Mesenchymal stem cell (in vitro differentiated cells and primary cell): ENCODE results near the gene C16orf96.

Source experiments
- DNase-seq: peaks from one replicate; pipeline ENCODE4 v3.0.0-alpha.2; 2013
- H2AFZ ChIP-seq: one replicate; pipeline ENCODE4 v1.6.1; 2013; ENCODE audit warnings: low read depth, mild to moderate bottlenecking, control low read depth, inconsistent platforms, low read length, moderate library complexity
- H2AK5ac ChIP-seq: 2 replicates; pipeline ENCODE4 v1.6.1; 2013; ENCODE audit warnings: low read length, moderate library complexity, mild to moderate bottlenecking, inconsistent platforms; ENCODE audit not compliant: severe bottlenecking
- H2BK120ac ChIP-seq: one replicate; pipeline ENCODE4 v1.6.1; 2013; ENCODE audit warnings: low read depth, mild to moderate bottlenecking, inconsistent platforms, low read length, moderate library complexity
- H2BK12ac ChIP-seq, 2 experiments: one replicate each; pipeline ENCODE4 v1.6.1; 2013; ENCODE audit warnings: inconsistent platforms in 2 of 2, low read length in 2 of 2, mild to moderate bottlenecking in 2 of 2, moderate library complexity in 2 of 2, control low read depth in 1 of 2
- H2BK15ac ChIP-seq: one replicate; pipeline ENCODE4 v1.6.1; 2013; ENCODE audit warnings: mild to moderate bottlenecking, low read depth, inconsistent platforms; ENCODE audit not compliant: poor library complexity, severe bottlenecking
- H2BK5ac ChIP-seq: 2 replicates; pipeline ENCODE4 v1.6.1; 2013; ENCODE audit warnings: low read depth, mild to moderate bottlenecking, low read length, control low read depth, inconsistent platforms; ENCODE audit not compliant: poor library complexity, severe bottlenecking
- H3K14ac ChIP-seq, 2 experiments: one replicate each; pipeline ENCODE4 v1.6.1; 2013; ENCODE audit warnings: inconsistent platforms in 2 of 2, low read length in 2 of 2, control low read depth in 1 of 2, mild to moderate bottlenecking in 1 of 2, moderate library complexity in 1 of 2
- H3K18ac ChIP-seq, 2 experiments: one replicate each; pipeline ENCODE4 v1.6.1; 2013; ENCODE audit warnings: inconsistent platforms in 2 of 2, low read length in 2 of 2, control low read depth in 1 of 2, low read depth in 1 of 2, mild to moderate bottlenecking in 1 of 2
- H3K23ac ChIP-seq, 2 experiments: one replicate each; pipeline ENCODE4 v1.6.1; 2013; ENCODE audit warnings: inconsistent platforms in 2 of 2, low read length in 2 of 2, mild to moderate bottlenecking in 2 of 2, moderate library complexity in 2 of 2, control low read depth in 1 of 2
- H3K27ac ChIP-seq: 2 replicates; pipeline ENCODE4 v1.5.1; 2013; ENCODE audit warnings: mild to moderate bottlenecking, moderate library complexity, low read length, control low read depth, inconsistent platforms; ENCODE audit not compliant: poor library complexity, severe bottlenecking
- H3K27me3 ChIP-seq, 2 experiments: 2 replicates each; pipeline versions ENCODE4 v1.6.1 to v1.7.0; 2013; ENCODE audit warnings: low read length in 2 of 2, mild to moderate bottlenecking in 2 of 2, moderate library complexity in 2 of 2, control low read depth in 1 of 2, inconsistent platforms in 1 of 2; ENCODE audit not compliant: control insufficient read depth in 1 of 2, insufficient read depth in 1 of 2
- H3K36me3 ChIP-seq, 2 experiments: 2 replicates each; pipeline versions ENCODE4 v1.6.1 to v1.7.0; 2013; ENCODE audit warnings: low read length in 2 of 2, control low read depth in 1 of 2, inconsistent platforms in 1 of 2, low read depth in 1 of 2, mild to moderate bottlenecking in 1 of 2; ENCODE audit not compliant: insufficient read depth in 2 of 2, control insufficient read depth in 1 of 2
- H3K4ac ChIP-seq, 2 experiments: one replicate each; pipeline ENCODE4 v1.6.1; 2013; ENCODE audit warnings: inconsistent platforms in 2 of 2, low read length in 2 of 2, mild to moderate bottlenecking in 2 of 2, moderate library complexity in 2 of 2, control low read depth in 1 of 2, low read depth in 1 of 2
- H3K4me1 ChIP-seq: 2 replicates; pipeline ENCODE4 v1.6.1; 2013; ENCODE audit warnings: low read depth, low read length, control low read depth; ENCODE audit not compliant: control insufficient read depth, insufficient read depth
- H3K4me2 ChIP-seq: 2 replicates; pipeline ENCODE4 v1.6.1; 2013; ENCODE audit warnings: low read length, mild to moderate bottlenecking, inconsistent platforms; ENCODE audit not compliant: poor library complexity, severe bottlenecking
- H3K4me3 ChIP-seq, 2 experiments: 2 replicates each; pipeline versions ENCODE4 v1.5.1 to v1.7.0; 2013; ENCODE audit warnings: low read length in 2 of 2, mild to moderate bottlenecking in 2 of 2, control low read depth in 1 of 2, low read depth in 1 of 2; ENCODE audit not compliant: insufficient read depth in 1 of 2
- H3K79me1 ChIP-seq: replicated peaks from 2 replicates; pipeline ENCODE4 v1.6.1; 2013; ENCODE audit warnings: mild to moderate bottlenecking, control low read depth, low read length, inconsistent platforms; ENCODE audit not compliant: poor library complexity, severe bottlenecking
- H3K9ac ChIP-seq: 2 replicates; pipeline ENCODE4 v1.7.0; 2013; ENCODE audit warnings: mild to moderate bottlenecking, low read length, moderate library complexity
- H3K9me3 ChIP-seq: 2 replicates; pipeline ENCODE4 v1.7.0; 2013; ENCODE audit warnings: mild to moderate bottlenecking, low read length; ENCODE audit not compliant: control insufficient read depth
- H4K8ac ChIP-seq: one replicate; pipeline ENCODE4 v1.6.1; 2013; ENCODE audit warnings: inconsistent platforms, mild to moderate bottlenecking, low read length, moderate library complexity
- H4K91ac ChIP-seq: one replicate; pipeline ENCODE4 v1.6.1; 2013; ENCODE audit warnings: mild to moderate bottlenecking, low read length, inconsistent platforms
- WGBS: methylation state at CpG from one replicate; pipeline ENCODE4 v1.1.7; 2013; ENCODE audit warnings: mixed read lengths; 5-methylcytosine and 5-hydroxymethylcytosine counted together

The C16orf96 gene

GRCh38 chr16:4617880-4618279, 61.7 kb downstream of the C16orf96 start:
- no peak for DNase-seq
- no peak overlapping the region for H2AK5ac ChIP-seq
- no peak overlapping the region for H2BK120ac ChIP-seq
- no peak overlapping the region for H3K9ac ChIP-seq
- no peak overlapping the region for H2BK5ac ChIP-seq
- H3K18ac ChIP-seq, result no peak overlapping the region
- H3K14ac ChIP-seq, result no peak overlapping the region
- H3K27me3 ChIP-seq, result no peaks in the 10 kb centered on the region
- no peak overlapping the region for H3K4me3 ChIP-seq
- peaks cover 9% of the 10 kb centered on the region for H3K79me1 ChIP-seq
- H2AFZ ChIP-seq, result no peak overlapping the region
- H4K91ac ChIP-seq, result no peak overlapping the region
- H3K4me2 ChIP-seq, result no peak overlapping the region
- H3K23ac ChIP-seq, result no peak overlapping the region
- H4K8ac ChIP-seq, result no peak overlapping the region
- H3K36me3 ChIP-seq, result peaks cover 0 to 5% of the 10 kb centered on the region in 2 experiments
- no peak overlapping the region for H3K4ac ChIP-seq
- no peak overlapping the region for H3K27ac ChIP-seq
- H3K4me1 ChIP-seq, result peaks cover 29% of the 10 kb centered on the region
- no peaks in the 10 kb centered on the region for H3K9me3 ChIP-seq
- no peak overlapping the region for H2BK15ac ChIP-seq
- H2BK12ac ChIP-seq, result no peak overlapping the region
- 94% methylated on average over 8 of the region's 8 CpGs for WGBS

- H3K4ac ChIP-seq, result no peak overlapping the region
- no peak overlapping the region for H4K8ac ChIP-seq
- no peak overlapping the region for H2BK15ac ChIP-seq
Observed at GRCh38 chr16:4618645-4619418, 62.7 kb downstream of the C16orf96 start.

GRCh38 chr16:4623593-4623992, 67.5 kb downstream of the C16orf96 start:
- Histone ChIP-seq H3K27me3 (no peaks in the 10 kb centered on the region), H3K18ac (no peak overlapping the region), H4K91ac (no peak overlapping the region), H3K4me3 (no peak overlapping the region), H2AK5ac (no peak overlapping the region), H2BK5ac (no peak overlapping the region), H2AFZ (no peak overlapping the region), H3K36me3 (peaks cover 0 to 9% of the 10 kb centered on the region in 2 experiments), H2BK120ac (no peak overlapping the region), H3K4ac (no peak overlapping the region), H3K14ac (no peak overlapping the region), H3K27ac (no peak overlapping the region), H3K9me3 (no peaks in the 10 kb centered on the region), H3K4me1 (peaks cover 17% of the 10 kb centered on the region), H3K23ac (no peak overlapping the region), H2BK12ac (no peak overlapping the region), H3K9ac (no peak overlapping the region), H4K8ac (no peak overlapping the region), H2BK15ac (no peak overlapping the region), H3K79me1 (peaks cover 4% of the 10 kb centered on the region), H3K4me2 (no peak overlapping the region)
- no peak for DNase-seq
- WGBS, result 86% methylated on average over 7 of the region's 7 CpGs

More at GRCh38 chr16:4618645-4619418, 62.7 kb downstream of the C16orf96 start:
- Histone ChIP-seq H3K18ac (no peak overlapping the region), H3K14ac (no peak overlapping the region), H3K36me3 (peaks cover 0 to under 1% of the 10 kb centered on the region in 2 experiments), H2BK120ac (no peak overlapping the region), H2AK5ac (no peak overlapping the region), H3K79me1 (peaks cover 9% of the 10 kb centered on the region), H3K27me3 (no peaks in the 10 kb centered on the region), H3K9ac (no peak overlapping the region), H2BK12ac (no peak overlapping the region), H3K23ac (no peak overlapping the region), H3K4me1 (peaks cover 20% of the 10 kb centered on the region), H2BK5ac (no peak overlapping the region), H3K4me3 (no peak overlapping the region), H4K91ac (no peak overlapping the region), H3K27ac (no peak overlapping the region), H3K9me3 (no peaks in the 10 kb centered on the region), H3K4me2 (no peak overlapping the region), H2AFZ (no peak overlapping the region)
- 89% methylated on average over 8 of the region's 8 CpGs for WGBS
- no peak for DNase-seq

- H3K27me3 ChIP-seq, result no peaks in the 10 kb centered on the region
- peak within 1 kb of the TSS; percentile 92 for H4K8ac ChIP-seq
- no peak within 1 kb of the TSS for H2AK5ac ChIP-seq
Observed at GRCh38 chr16:4624015-4624826, 68.1 kb downstream of the C16orf96 start, which contains the start of gene MGRN1. Gene MGRN1 (plus strand): TSS chr16:4624826. CDS start chr16:4624961, 135 bp downstream.

More at GRCh38 chr16:4624015-4624826, 68.1 kb downstream of the C16orf96 start, which contains the start of gene MGRN1:
- peak; percentile 99 for DNase-seq
- peak within 1 kb of the TSS; percentile 59 to 97 for H3K14ac ChIP-seq
- H2BK5ac ChIP-seq, result peak within 1 kb of the TSS; percentile 97
- peak within 1 kb of the TSS; percentile 85 for H2AFZ ChIP-seq
- 12% methylated on average over 42 of the region's 42 CpGs for WGBS
- H2BK15ac ChIP-seq, result peak within 1 kb of the TSS; percentile 74
- H3K27ac ChIP-seq, result peak within 1 kb of the TSS; percentile 95
- H3K4me2 ChIP-seq, result peak within 1 kb of the TSS; percentile 72
- peak within 1 kb of the TSS; percentile 87 to 99 for H2BK12ac ChIP-seq
- H3K4me1 ChIP-seq, result peaks cover 15% of the 10 kb centered on the region
- peak within 1 kb of the TSS in 1 of 2 experiments; percentile 96 for H3K23ac ChIP-seq
- H3K4ac ChIP-seq, result peak within 1 kb of the TSS; percentile 97 to 98
- peak within 1 kb of the TSS; percentile 97 to 98 for H3K18ac ChIP-seq
- peak within 1 kb of the TSS; percentile 97 to 99 for H3K4me3 ChIP-seq
- H3K9ac ChIP-seq, result peak within 1 kb of the TSS; percentile 95
- peaks cover 0 to 9% of the 10 kb centered on the region in 2 experiments for H3K36me3 ChIP-seq
- H3K79me1 ChIP-seq, result peaks cover 1% of the 10 kb centered on the region
- peak within 1 kb of the TSS; percentile 88 for H2BK120ac ChIP-seq
- H3K9me3 ChIP-seq, result no peaks in the 10 kb centered on the region
- peak within 1 kb of the TSS; percentile 91 for H4K91ac ChIP-seq
